Measurements from ENCODE around the gene CBX1. TPM values are rescaled to one million over a fixed set of nuclear protein-coding genes. Genes with fewer than 3 reads are reported as not detected.

CBX1 gene
- total and polyA plus RNA-seq, 2 donors (not counting 3 experiments of a cell fraction or from before 2014, with no cell fraction given), result 20.4 to 95.2 TPM

DNA sequence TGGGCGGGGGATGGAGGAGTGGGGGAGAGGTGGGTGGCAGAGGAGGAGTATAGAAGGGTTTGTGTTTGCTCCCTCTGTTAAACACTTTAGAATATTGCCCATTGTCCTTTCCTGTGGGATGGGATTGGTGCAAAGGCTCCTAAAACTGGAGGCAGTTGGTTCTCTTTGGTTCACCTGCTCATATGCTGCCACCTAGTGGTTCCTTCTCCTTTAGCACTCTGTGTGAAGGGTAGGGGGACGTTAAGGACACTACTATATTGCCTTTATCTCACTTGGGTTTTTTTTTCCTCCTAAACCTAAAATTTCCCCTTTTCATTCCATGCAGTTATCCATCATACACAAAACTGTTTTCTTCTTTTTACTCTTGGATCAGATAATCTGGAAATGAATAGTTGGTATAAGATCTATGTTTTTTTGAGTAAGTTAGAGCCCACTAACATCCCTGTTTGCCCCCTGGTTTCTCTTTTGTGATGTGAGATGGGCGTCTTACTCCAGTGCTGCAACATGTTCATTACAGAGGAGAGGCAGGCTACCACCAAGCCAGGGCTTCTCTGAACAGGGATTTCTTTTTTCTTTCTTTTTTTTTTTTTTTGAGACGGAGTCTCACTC, 30.0 kb upstream of the CBX1 start:
- Histone ChIP-seq H3K9ac (replicated peaks; ENCODE audit: extremely low read depth, insufficient read depth, low read length) (no peak overlapping the region), H3K27me3 (ENCODE audit: control insufficient read depth in 2 of 2, insufficient read depth in 2 of 2, low read length in 2 of 2) (peaks cover 0 to 2% of the 10 kb centered on the region in 2 experiments), H3K4me2 (ENCODE audit: insufficient read depth, low read length) (no peak overlapping the region), H2AFZ (ENCODE audit: low read depth, low read length) (no peak overlapping the region), H3K27ac (ENCODE audit: insufficient read depth, low read depth, low read length) (no peak overlapping the region), H3K9me3 (replicated peaks; ENCODE audit: control insufficient read depth, insufficient read depth, low read length) (no peaks in the 10 kb centered on the region), H3K4me3 (replicated peaks in 1 of 3; ENCODE audit: insufficient read depth in 1 of 3, low read depth in 1 of 3, low read length in 3 of 3) (no peak overlapping the region), H4K20me1 (replicated peaks; ENCODE audit: control insufficient read depth, extremely low read depth, insufficient read depth, low read length) (no peaks in the 10 kb centered on the region), H3K79me2 (ENCODE audit: control insufficient read depth, insufficient read depth, low read length) (no peaks in the 10 kb centered on the region), H3K4me1 (ENCODE audit: control insufficient read depth, extremely low read depth, insufficient read depth, low read length) (peaks cover 15% of the 10 kb centered on the region), H3K9me1 (replicated peaks; ENCODE audit: control insufficient read depth, extremely low read depth, insufficient read depth, low read length) (no peaks in the 10 kb centered on the region), H3K36me3 (ENCODE audit: control insufficient read depth in 2 of 2, extremely low read depth in 1 of 2, insufficient read depth in 2 of 2, low read length in 2 of 2) (no peaks in the 10 kb centered on the region)
- no TSS peak for BruUV-seq (replicated peaks)
- intact Hi-C loops (cut with micrococcal nuclease), result loop anchor here (1.0 to 2.0 kb wide), 3 partner anchors 51 to 106 kb away; no protein-coding TSS in a partner anchor
- CTCF ChIA-PET, result interaction anchor here (0.6 to 9.4 kb wide), 34 partner anchors 8 to 748 kb away, joined by 3 to 167 read pairs (median 4); partner anchors contain the start of genes CBX1 and SNX11
- DNase-seq (ENCODE audit: low read depth, low spot score) (peak; percentile 63), FAIRE-seq (peak; percentile 93)
- POLR2A ChIA-PET, result no interaction called here
- TF ChIP-seq JUN (IDR thresholded peaks at IDR 0.05; ENCODE audit: borderline replicate concordance, insufficient read depth, insufficient read length, low read depth) (no peak), GATA2 (IDR thresholded peaks at IDR 0.05; ENCODE audit: insufficient read depth, insufficient read length, low read depth, low read length) (no peak), MAX (IDR thresholded peaks at IDR 0.05; ENCODE audit: insufficient read depth, insufficient read length) (no peak), FOS (IDR thresholded peaks at IDR 0.05; ENCODE audit: borderline replicate concordance, insufficient read depth, low read length) (no peak), MYC (IDR thresholded peaks at IDR 0.05; ENCODE audit: low read depth, low read length) (no peak), EZH2 (IDR thresholded peaks at IDR 0.05; ENCODE audit: borderline replicate concordance, low read depth, low read length, severe bottlenecking) (no peak)
- TF ChIP-seq, protein P1, sequence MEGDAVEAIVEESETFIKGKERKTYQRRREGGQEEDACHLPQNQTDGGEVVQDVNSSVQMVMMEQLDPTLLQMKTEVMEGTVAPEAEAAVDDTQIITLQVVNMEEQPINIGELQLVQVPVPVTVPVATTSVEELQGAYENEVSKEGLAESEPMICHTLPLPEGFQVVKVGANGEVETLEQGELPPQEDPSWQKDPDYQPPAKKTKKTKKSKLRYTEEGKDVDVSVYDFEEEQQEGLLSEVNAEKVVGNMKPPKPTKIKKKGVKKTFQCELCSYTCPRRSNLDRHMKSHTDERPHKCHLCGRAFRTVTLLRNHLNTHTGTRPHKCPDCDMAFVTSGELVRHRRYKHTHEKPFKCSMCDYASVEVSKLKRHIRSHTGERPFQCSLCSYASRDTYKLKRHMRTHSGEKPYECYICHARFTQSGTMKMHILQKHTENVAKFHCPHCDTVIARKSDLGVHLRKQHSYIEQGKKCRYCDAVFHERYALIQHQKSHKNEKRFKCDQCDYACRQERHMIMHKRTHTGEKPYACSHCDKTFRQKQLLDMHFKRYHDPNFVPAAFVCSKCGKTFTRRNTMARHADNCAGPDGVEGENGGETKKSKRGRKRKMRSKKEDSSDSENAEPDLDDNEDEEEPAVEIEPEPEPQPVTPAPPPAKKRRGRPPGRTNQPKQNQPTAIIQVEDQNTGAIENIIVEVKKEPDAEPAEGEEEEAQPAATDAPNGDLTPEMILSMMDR (IDR thresholded peaks at IDR 0.05; ENCODE audit: extremely low read depth in 1 of 2, insufficient read depth in 1 of 2, low read depth in 1 of 2, low read length in 2 of 2), result peak; percentile 75 to 81
- dilution Hi-C loops (cut with MboI; ENCODE audit: extremely low pct_ligation_motif_present, low sequenced_read_pairs), result no loop called here
